ENCODE measurements around the gene ENTREP1. TPM values are rescaled to one million over a fixed set of nuclear protein-coding genes. Genes with fewer than 3 reads are reported as not detected.
A peak's percentile ranks its signal among the peaks of the same experiment; 100 is the strongest.

ENTREP1 gene
- total RNA-seq, 1 experiment from 2014 or later, result 21.3 TPM

DNA sequence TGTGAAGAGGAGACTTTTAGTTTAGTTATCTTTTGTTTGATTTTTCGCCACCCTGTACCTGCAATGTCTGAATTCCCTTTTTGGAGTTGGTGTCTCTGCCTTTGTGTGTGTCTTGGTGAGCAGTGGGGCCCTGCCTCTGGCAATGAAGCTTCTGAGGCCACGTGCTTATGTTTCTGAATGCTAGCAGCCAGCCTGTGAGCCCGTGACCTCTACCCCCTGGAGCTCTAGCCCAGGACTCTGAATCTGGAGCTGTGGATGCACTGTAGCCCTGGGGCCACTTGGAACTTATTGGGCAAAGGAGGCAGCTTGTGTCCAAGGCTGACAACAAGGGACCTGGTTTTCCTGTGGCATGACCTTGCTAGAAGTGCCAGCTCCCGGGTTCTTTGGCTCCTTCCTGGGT, 19.4 kb downstream of the ENTREP1 start:
- DNase-seq, result no peak
- H2BK120ac ChIP-seq (ENCODE audit: low read depth, low read length, poor library complexity, severe bottlenecking), result no peak overlapping the region
- H3K56ac ChIP-seq (ENCODE audit: insufficient read length, low read depth, low read length), result no peak overlapping the region

More for the DNA sequence above, 19.4 kb downstream of the ENTREP1 start:
- no peaks in the 10 kb centered on the region for H3K23me2 ChIP-seq (ENCODE audit: insufficient read length, low read depth, low read length, poor library complexity, severe bottlenecking)
- TF ChIP-seq, protein P1, sequence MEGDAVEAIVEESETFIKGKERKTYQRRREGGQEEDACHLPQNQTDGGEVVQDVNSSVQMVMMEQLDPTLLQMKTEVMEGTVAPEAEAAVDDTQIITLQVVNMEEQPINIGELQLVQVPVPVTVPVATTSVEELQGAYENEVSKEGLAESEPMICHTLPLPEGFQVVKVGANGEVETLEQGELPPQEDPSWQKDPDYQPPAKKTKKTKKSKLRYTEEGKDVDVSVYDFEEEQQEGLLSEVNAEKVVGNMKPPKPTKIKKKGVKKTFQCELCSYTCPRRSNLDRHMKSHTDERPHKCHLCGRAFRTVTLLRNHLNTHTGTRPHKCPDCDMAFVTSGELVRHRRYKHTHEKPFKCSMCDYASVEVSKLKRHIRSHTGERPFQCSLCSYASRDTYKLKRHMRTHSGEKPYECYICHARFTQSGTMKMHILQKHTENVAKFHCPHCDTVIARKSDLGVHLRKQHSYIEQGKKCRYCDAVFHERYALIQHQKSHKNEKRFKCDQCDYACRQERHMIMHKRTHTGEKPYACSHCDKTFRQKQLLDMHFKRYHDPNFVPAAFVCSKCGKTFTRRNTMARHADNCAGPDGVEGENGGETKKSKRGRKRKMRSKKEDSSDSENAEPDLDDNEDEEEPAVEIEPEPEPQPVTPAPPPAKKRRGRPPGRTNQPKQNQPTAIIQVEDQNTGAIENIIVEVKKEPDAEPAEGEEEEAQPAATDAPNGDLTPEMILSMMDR (conservative IDR thresholded peaks at IDR 0.05), result no peak
- H3K4me1 ChIP-seq (ENCODE audit: insufficient read depth, low read length), result no peaks in the 10 kb centered on the region; the same call in 1 of the 2 replicates
- H3K9me3 ChIP-seq (ENCODE audit: control insufficient read depth, low read depth, low read length), result no peaks in the 10 kb centered on the region
- H3K4me2 ChIP-seq (ENCODE audit: insufficient read depth, insufficient read length, low read length), result no peak overlapping the region
- no peaks in the 10 kb centered on the region for H3K27me3 ChIP-seq (ENCODE audit: insufficient read depth, low read length)
- H4K91ac ChIP-seq (ENCODE audit: insufficient read length, low read depth, low read length), result no peak overlapping the region
- no peaks in the 10 kb centered on the region for H3K27me3 Mint-ChIP-seq (ENCODE audit: low read depth)
- no peak overlapping the region for H3K18ac ChIP-seq (ENCODE audit: insufficient read length, low read depth, low read length)
- no peak overlapping the region for H2BK5ac ChIP-seq (ENCODE audit: insufficient read length, low read length)
- no peaks in the 10 kb centered on the region for H3K9me3 Mint-ChIP-seq
- H2BK15ac ChIP-seq (ENCODE audit: low read depth, low read length), result no peak overlapping the region
- peaks cover 0 to 7% (median 0%) of the 10 kb centered on the region in 3 experiments; a peak in 2 of 7 replicates for H3K36me3 Mint-ChIP-seq (ENCODE audit: insufficient read depth in 1 of 3, low read depth in 3 of 3)
- no peaks in the 10 kb centered on the region for H3K79me1 ChIP-seq (ENCODE audit: insufficient read depth, low read depth, low read length, poor library complexity, severe bottlenecking)
- H2BK20ac ChIP-seq (ENCODE audit: low read depth, low read length, poor library complexity, severe bottlenecking), result no peak overlapping the region
- no peak overlapping the region for H2AFZ ChIP-seq (ENCODE audit: low read length)
- no peak overlapping the region for H3K4me3 Mint-ChIP-seq
- H3K4ac ChIP-seq (ENCODE audit: low read depth, low read length), result no peak overlapping the region
- no peak overlapping the region for H2BK12ac ChIP-seq (ENCODE audit: insufficient read length, low read depth, low read length)
- H3K23ac ChIP-seq (ENCODE audit: insufficient read length, low read depth, low read length), result no peak overlapping the region
- H4K8ac ChIP-seq (replicated peaks; ENCODE audit: insufficient read length, low read depth, low read length), result no peak overlapping the region
- H3K27ac ChIP-seq (ENCODE audit: insufficient read length, low read depth, low read length), result no peak overlapping the region
- H2AK5ac ChIP-seq (ENCODE audit: insufficient read length, low read length), result no peak overlapping the region
- no peaks in the 10 kb centered on the region for H4K20me1 ChIP-seq (ENCODE audit: control insufficient read depth, insufficient read depth, insufficient read length)
- no peak overlapping the region for H3T11ph ChIP-seq (ENCODE audit: low read length)
- no peak overlapping the region for H3K9ac ChIP-seq (ENCODE audit: extremely low read depth, insufficient read length, low read length)
- H3K27ac Mint-ChIP-seq, result peak overlapping the region in 1 of 3 experiments; percentile 80; a peak in 2 of 7 replicates
- H3K79me2 ChIP-seq (ENCODE audit: insufficient read depth, low read length), result no peaks in the 10 kb centered on the region
- no peak overlapping the region for H4K5ac ChIP-seq (ENCODE audit: insufficient read length, low read depth, low read length)
- H3K14ac ChIP-seq (ENCODE audit: insufficient read depth, low read length), result no peak overlapping the region
- WGBS (ENCODE audit: extremely low coverage, insufficient read length, low lambda C conversion rate), result no CpG with 5 or more reads among the region's 4 CpGs
- H3K4me1 Mint-ChIP-seq, result peaks cover 37 to 38% of the 10 kb centered on the region in 2 experiments
